ENCODE data around the gene CDH20.

The CDH20 gene

GRCh38 chr18:61581578-61582201, 248.5 kb downstream of the CDH20 start:
- peak; percentile 16 for DNase-seq

- no peak for DNase-seq
Observed at GRCh38 chr18:61582202-61582710, 249.0 kb downstream of the CDH20 start.

- DNase-seq: no peak
Observed at GRCh38 chr18:61583548-61583947, 250.3 kb downstream of the CDH20 start.

- DNase-seq: no peak
Observed at GRCh38 chr18:61587865-61588264, 254.6 kb downstream of the CDH20 start.

GRCh38 chr18:61589053-61589723, 256.0 kb downstream of the CDH20 start:
- DNase-seq: no peak

GRCh38 chr18:61589724-61590065, 256.5 kb downstream of the CDH20 start:
- no peak for DNase-seq

- no peak for DNase-seq
Observed at GRCh38 chr18:61591253-61591652, 258.0 kb downstream of the CDH20 start.

- no peak for DNase-seq
Observed at GRCh38 chr18:61595615-61596251, 262.5 kb downstream of the CDH20 start.

- no peak for DNase-seq
Observed at GRCh38 chr18:61596296-61596695, 263.1 kb downstream of the CDH20 start.

GRCh38 chr18:61597316-61597715, 264.1 kb downstream of the CDH20 start:
- no peak for DNase-seq

GRCh38 chr18:61600422-61600821, 267.2 kb downstream of the CDH20 start:
- DNase-seq: no peak

GRCh38 chr18:61602836-61603235, 269.6 kb downstream of the CDH20 start:
- DNase-seq: no peak

Data from KG1 (cell line).